HG03066 (cell line): ENCODE measurements around the gene PKD1L1.
"Not testable (repeated sequence)": the region's sequence is repeated elsewhere in the genome, so short reads cannot be mapped to it uniquely, and the experiment has no call there.

Experiments
- ATAC-seq: cut with Tn5 transposase; IDR thresholded peaks from one replicate; pipeline ENCODE4 v1.9.1; 2021; ENCODE audit warnings: low read depth; ENCODE audit not compliant: unreplicated experiment

Gene PKD1L1

DNA sequence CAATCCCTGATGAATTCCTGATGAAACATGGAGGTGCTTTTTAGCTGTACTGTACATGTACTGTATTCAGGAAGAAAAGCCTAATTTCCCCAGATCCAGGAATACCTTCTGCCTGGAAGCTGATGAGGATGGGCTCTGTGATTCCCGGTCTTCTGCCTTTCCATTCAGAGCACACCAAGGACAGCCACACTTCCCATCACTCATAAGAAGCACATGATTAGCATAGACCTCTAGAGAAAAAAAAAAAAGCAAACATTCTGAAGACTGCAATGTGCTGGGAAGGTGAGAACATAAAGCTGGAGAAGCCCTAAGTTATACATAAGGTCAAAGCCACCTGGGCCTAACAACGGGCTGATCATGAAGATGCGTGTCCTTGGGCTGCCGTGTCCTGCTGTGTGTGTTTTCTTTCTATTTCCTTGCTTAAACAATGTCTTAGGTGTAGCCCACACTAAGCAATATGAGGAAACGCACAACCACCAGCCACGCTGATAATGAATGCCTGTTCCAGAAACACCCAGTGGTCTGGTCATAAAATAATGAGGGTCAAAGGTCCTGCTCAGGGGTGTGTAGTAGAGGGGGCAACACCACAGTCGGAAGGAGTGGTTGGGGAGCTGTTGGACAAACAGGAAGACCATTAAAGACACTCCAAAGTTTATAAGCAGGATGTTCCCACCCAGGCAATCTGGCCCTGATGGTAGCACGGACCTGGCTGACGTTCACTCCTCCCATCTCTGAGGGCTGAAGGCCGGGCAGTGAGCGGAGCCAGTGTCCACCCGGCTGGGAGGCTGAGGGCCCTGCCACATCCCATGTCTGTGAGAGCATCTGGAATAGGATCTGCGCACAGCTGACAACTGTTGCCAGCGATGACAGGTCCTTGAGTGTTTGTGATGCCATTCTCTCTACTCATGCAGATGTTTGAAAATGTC, 7.9 kb downstream of the PKD1L1 start:
- no peak for ATAC-seq

DNA sequence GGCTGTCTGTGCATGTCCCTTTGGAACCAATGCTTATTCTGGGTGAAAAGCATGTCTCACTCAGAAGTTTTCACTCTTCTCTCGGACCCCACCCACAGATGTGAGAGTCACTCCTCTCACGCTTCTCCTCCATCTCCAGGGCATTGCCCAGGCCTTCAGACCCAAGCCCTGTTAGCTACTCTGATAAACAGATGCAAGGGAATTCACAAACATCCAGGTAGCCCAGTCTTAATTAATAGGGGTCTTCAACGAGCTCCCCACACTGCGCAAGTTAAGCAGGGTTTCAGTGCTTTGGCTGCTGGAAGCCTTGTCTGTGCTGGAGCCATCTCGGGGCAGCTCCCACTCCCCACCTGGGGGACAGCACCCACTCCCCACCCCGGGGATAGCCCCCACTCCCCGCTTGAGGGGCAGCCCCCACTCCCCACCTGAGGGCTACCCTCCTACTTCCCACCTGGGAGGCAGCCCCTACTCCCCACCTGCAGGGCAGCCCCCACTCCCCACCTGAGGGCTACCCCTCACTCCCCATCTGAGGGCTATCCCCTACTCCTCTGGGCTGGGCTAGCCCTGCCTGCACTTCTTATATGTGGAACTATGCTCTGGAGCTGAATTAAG, 8.7 kb downstream of the PKD1L1 start:
- no peak for ATAC-seq

DNA sequence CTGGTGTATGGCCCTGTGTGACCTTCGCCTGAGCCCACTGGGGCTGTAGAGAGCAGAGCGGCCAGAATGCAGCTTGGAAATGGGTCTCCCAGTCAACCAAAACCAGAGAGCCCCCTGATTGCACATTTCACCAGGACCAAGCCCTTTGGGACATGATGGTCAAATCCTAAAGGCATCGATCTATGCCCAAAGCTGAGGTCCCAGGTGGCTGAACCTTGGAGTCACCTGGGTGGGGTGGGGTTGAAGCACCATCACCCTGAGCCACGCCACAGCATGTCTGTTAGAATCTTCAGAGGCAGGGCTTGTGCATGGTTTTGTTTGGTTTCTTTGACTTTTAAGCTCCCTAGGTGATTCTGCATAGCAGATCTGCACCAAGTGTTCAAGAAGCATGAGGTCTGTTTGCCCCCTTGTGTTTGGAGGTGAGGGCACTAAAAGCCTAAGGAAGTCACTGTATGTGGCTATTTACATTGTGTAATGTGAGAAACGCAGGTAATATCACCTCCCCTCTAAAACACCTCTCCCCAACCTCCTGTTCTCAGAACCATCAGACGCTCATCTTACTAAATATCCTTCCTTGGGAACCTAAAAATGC, 9.6 kb downstream of the PKD1L1 start:
- ATAC-seq: no peak

DNA sequence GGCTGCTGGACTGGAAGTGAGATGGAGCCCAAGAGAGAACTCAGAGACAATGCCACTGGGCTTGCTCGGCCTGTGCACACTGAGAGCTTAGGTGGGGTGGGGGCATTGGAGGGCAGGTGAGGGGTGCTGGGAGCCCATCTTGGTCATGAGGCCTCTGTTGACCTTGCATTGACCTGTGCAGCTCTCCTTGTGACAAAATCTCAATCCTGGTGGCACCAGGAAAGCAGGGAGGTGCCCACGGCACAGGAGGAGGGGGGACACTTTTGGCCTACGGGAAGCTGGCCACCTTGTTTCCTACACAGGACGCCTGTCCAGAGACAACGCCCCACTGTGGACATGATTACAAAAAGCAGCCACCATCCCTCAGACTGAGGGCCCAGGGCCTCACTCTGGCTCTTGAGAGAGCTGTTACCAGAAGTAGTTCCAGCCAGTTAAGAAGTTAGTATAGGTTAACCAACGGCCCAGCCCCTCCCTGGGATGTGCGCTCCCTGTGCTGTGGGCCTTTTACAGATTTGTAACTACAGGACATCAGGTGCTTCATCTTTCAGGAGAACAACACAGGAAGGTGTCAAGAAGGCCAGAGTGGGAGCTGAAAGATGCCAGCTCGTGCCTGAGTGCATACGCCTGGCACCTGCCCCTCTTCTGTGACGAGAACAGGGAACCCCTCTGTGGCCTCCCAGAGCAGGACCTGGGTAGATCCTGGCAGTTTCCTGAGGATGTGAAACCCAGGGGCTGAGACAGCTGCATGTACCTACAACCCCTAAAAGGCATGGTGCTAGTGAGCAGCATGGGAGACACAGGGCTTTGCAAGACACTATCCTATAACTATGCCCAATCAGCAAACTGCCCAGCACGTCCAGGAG, 10.3 kb downstream of the PKD1L1 start:
- peak; percentile 41 for ATAC-seq

DNA sequence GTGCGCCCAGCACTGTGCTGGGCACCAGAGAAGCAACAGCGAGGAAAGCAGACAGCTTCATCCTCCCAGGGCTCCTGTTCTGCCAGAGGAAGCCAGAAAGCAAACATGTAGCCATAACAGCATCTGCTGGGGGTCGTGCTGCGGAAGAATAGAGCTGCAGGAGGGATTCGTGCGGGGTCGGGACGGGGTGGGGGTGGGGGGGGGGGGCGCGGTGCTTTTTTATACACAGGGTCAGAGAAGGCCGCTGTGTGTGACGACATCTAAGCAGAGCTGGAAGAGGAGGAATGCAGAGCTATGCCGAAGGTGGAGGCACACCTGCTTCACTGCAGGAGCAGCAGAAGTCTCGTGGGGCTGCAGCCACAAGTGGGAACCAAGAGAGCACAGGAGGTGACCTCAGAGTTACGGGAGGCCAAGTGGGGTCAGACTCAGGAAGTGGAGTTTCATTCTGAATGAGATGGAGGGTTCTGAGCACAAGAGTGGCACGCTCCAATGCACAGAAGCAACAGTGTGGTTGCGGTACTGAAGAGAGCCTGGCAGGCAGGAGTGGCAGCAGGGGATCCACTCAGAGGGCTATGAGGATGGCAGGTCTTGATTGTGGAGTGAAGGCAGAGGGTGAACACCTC, 11.1 kb downstream of the PKD1L1 start:
- peak; percentile 90 for ATAC-seq

DNA sequence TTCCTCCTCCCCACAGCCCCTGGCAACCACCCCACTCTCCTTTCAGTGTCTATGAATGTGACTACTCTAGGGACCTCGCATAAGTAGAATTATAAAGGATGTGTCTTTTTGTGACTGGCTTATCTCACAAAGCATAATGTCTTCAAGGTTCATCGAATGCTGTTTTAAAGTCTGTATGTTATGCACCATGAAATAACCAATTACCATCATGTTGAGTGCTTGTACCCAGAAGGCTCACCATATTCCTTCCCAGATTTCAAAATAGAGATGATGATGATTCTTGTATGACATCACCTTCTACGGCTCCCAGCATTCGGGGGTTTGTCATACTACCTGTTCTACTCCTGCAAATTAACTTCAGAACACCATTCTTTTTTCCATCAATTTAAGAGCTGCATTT, 11.9 kb downstream of the PKD1L1 start:
- ATAC-seq: no peak

DNA sequence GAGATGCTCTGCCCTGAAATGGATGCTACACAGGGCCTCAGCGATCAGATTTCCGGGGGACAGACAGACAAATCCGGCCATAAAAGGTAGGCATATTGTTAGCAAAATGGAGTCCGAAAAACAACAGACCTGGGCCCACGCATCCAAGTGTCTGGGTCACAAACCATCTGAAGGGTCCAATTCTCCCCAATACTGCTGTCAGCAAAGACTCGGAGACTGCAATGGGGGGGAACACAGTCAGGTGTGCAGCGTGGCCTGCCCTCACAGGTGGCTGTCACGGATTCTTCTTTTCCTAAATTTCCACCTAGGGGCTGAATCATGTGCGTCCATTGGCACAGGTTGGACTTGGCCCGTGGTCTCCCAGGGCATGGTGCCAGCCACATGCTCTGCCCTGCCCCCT, 12.9 kb downstream of the PKD1L1 start:
- ATAC-seq: no peak

DNA sequence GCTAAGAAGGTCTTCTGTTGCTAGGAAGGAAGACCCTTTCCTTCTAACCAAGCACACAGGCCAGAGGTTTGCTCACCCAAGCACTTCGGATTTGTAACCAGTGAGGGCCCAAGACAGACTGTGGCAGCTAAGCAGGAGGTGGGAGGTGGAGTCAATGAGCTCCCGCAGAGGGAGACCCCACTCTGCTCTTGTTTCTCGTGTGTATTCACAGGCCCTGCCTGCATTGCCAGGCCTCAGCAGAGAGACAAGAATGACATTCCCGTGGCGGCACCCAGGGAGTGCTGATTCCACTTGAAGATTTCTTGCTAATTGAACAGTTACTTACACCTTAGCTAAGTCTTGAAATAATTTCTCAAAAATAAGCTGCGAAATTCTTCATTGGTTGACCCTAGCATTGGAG, 13.4 kb downstream of the PKD1L1 start:
- no peak for ATAC-seq

DNA sequence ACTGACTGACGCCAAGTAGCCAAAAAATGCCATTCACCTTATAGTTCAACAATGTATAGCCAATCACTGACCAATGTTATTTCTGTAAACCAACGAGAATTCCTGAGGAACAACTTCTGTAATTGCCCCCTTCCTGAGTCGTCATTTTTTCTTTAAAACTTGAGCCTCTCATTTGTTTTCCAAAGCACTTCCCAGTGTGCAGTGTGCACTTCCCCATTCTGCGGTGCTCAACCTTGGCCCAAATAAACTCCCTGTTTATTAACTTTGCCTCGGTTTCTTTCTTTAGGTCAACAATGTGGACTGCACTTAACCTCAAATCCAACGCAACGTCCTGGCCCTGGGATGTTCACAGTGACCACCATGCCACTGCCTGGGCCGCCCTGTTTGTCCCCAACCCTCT, 15.1 kb downstream of the PKD1L1 start:
- no peak for ATAC-seq

DNA sequence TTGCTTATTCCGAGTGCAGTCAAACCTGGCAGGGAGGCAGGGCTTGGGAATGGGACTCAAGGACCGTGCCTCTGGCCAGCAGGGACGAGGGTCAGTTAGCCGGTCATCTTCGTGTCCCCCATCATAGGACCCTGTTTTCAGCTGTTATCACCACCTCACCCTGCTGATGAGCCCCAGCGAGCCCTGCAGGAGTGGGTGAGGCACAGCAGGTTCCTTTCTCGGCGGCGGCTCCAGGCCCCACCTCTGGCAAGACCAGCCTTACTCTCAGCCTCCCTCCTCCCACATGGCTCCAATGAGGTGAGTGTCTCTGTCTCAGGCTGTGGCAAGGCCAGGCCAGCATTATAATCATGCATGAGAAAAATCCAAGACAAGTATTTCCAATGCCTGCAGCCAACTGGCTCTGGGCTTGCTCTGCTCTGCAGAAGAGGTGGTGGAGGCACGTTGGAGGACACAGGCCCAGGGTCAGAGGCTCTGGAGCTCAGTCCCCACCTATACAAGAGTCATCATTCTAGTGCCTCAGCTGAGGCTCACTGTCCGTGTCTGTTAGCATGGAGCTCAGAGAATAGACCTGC, 15.7 kb downstream of the PKD1L1 start:
- no peak for ATAC-seq

DNA sequence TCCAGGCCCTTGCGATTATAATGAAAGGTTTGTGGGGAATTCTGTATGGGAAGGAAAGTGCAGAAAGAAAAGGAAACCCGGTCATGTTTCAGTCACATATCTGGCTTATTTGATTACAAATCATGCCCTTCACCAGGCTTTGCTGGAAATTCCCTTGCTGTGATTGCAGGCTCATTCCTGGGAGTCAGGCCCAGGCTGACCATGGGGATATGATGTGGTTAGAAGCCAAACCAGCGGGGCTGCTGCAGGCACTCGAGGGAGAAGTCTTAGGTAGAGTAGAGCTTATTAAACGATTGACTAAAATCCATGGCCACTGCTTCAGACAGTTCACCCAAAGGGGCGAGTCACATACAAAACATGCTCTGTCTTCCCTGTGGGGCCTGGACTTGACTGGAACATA, 16.2 kb downstream of the PKD1L1 start:
- ATAC-seq: no peak

DNA sequence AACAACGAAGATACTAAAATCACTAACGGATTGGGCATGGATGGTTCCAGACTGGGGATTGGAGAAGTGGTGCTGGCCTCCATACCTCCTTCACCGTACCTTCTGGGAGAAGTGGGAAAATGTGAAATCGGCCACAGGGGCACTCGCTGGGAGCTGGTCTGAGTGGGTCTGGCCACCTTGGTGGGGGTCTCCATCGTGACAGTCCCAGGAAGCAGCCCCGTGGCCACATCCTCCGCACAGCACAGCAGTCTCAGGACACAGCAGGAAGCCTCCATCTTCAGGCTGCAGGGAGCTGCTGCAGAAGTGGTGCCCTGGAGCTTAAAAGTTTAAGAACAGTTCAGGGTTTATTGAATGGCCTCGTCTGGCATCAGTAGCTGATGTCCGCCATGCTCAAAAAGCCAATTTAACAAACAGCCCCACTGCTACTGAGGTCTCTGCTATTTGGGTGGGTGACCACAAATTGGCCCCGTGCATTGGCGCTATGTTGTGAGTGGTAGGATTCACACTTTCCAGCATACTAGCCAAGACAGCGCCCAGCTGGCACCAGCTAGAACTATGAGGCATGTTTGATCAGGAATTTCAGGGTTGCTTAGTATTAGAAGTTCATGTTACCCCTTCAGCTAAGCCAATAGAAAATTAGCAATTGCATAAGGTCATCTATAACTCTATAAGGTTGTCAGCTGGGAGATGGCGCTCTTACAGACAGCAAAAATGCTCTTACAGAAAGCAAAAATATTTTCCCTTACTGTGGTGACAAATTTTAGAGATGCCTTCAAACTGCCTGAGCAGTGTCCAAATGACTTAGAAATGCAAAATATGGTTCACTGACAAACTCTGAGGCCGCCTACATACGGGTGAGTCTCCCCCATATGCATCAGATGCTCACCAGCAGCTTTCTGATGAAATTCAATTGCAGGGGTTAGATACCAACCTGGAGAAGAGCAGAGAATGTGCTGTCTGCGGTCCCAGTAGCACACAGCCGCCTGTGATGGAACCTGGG, 17.0 kb downstream of the PKD1L1 start:
- ATAC-seq: no peak

DNA sequence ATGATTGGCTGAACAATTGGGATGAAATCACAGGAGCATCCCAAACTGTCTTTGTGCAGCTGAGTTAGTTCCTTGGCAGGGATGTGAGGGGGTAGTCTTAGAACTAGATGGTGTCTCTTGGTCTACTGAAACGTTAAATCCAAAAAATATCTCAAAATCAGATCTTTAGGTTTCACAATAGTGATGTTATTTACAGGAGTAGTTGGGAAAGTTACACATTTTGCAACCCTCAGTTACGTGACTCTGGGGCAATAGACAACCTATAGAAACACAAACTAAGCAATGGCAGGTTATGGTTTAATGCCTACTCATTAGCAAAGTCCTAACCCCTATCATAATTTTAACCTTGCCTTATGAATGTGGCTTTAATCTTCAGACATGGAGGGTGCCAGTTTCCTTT, 24.0 kb downstream of the PKD1L1 start:
- ATAC-seq: no peak

DNA sequence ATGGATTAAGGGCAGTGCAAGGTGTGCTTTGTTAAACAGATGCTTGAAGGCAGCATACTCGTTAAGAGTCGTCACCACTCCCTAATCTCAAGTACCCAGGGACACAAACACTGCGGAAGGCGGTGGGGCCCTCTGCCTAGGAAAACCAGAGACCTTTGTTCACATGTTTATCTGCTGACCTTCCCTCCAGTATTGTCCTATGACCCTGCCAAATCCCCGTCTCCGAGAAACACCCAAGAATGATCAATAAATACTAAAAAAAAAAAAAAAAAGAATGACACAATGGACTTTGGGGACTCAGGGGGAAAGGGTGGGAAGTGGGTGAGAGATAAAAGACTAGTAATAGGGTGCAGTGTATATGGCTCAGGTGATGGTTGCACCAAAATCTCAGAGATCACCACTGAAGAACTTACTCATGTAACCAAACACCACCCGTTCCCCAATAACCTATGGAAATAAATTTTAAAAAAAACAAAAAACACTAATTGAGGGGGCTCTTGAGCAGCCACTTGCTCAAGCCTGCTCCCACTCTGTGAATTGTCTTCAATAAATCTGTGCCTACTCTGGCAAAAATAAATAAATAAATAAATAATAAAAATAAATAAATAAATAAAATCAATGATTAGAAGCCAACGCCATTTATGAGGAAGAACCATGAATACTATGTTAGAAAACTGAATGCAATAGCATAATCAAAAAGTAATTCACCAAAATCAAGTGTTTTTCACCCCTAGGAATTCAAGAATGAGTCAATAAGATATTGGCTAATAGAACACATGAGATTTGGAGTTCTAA, 25.0 kb downstream of the PKD1L1 start:
- not testable (repeated sequence) for ATAC-seq

DNA sequence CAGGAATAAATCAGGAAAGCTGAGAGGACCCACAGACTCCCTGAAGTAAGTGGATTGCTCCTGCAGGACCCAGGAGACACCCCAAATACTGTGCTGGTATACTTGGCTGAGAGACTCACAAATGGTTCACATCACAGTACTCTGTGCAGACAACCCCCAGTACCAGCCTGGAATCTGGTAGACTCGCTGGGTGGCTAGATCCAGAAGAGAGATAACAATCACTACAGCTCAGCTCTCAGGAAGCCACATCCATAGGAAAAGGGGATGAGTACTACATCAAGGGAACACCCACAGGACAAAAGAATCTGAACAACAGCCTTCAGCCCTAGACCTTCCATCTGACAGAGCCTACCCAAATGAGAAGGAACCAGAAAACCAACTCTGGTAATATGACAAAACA, 31.8 kb downstream of the PKD1L1 start:
- not testable (repeated sequence) for ATAC-seq

DNA sequence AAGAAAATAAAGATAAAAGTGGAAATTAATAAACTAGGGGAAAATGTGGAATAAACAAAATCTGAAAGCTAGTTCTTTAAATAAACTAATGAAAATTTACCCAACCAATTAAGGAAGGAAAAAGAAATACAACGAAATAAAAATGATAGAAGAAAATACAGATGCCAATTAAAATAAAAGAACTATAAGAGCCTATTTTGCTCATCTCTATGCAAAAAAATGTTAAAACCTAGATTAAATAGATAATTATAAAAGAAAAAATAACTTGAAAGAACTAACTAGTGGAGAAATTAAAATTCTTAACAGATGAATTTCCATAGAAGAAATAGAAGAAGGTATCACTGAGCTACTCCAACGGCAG, 32.7 kb downstream of the PKD1L1 start:
- no peak for ATAC-seq

DNA sequence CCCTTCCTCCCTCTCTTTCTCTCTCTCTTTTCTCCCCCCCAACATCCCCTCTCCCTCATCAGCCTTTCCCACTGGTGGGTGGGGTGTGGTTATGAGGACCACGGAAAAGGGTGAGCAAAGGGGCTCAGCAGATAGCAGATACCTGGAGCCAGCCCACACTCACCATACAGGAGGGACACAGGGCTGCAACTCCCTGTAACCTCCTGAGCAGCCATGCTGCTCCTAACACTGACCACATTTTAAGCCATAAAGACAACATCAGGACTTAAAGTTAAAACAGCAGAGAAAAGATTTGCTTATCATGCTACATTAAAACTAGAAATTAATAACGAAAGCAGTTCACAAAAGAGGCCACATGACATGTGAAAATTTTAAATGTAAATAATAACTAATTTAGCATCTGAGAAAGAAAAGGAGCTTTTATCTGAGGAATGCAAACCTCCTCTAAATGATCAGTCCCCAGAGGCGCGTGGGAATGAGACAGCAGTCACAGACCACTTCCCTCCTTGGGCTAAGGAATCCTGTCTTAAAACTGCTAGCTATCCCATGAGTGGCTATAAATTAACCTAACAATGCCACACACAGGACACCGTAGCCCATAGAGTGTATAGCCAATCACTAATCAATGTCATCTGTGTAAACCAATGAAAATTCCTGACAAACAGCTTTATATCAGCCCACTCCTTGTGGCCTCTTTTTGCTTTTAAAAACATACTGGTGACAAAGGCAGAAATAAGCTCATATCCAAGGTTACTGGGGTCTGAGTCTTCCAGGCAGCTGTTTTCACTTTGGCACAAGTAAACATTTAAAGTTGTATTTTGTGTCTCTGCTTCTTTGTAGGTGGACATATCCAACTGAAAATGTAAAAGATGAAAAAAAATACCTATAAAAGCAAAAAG, 33.3 kb downstream of the PKD1L1 start:
- ATAC-seq: no peak
